ENCODE measurements around the gene HRK. TPM values are rescaled to one million over a fixed set of nuclear protein-coding genes. Genes with fewer than 3 reads are reported as not detected.
A peak's percentile ranks its signal among the peaks of the same experiment; 100 is the strongest.

HRK gene
- total RNA-seq, 1 experiment from 2014 or later = 0.33 TPM

- Histone ChIP-seq H3K9me2 (replicated peaks; ENCODE audit: low read length) (no peaks in the 10 kb centered on the region), H3K9ac (ENCODE audit: low read length) (no peak overlapping the region), H3K4me3 (ENCODE audit: low read length) (no peak overlapping the region), H3K79me2 (ENCODE audit: low read length) (no peaks in the 10 kb centered on the region), H3K27me3 (ENCODE audit: low read length) (no peaks in the 10 kb centered on the region), H3K4me1 (ENCODE audit: insufficient read depth, low read length) (peaks cover 16% of the 10 kb centered on the region), H3K4me2 (ENCODE audit: low read length) (no peak overlapping the region), H3K36me3 (ENCODE audit: low read depth, low read length) (no peaks in the 10 kb centered on the region), H3K9me3 (ENCODE audit: low read length) (no peaks in the 10 kb centered on the region), H2AFZ (ENCODE audit: low read length) (no peak overlapping the region), H4K20me1 (ENCODE audit: low read length) (no peaks in the 10 kb centered on the region), H3F3A (ENCODE audit: low read length, unreplicated experiment) (no peaks in the 10 kb centered on the region), H3K27ac (ENCODE audit: low read length) (no peak overlapping the region)
- POLR2A ChIA-PET (ENCODE audit: unreplicated experiment) = no interaction called here
- intact Hi-C loops (cut with micrococcal nuclease) = no loop called here
- no peak for ATAC-seq
- DNase-seq = no peak
- TF ChIP-seq EZH2 (IDR thresholded peaks at IDR 0.05; ENCODE audit: low read length, unreplicated experiment) (no peak), CTCF (conservative IDR thresholded peaks at IDR 0.05; ENCODE audit: low read depth, low read length) (no peak), EZH2phosphoT487 (IDR thresholded peaks at IDR 0.05; ENCODE audit: borderline replicate concordance, low read length) (no peak)
- CTCF ChIA-PET = no interaction called here
- no TSS peak for BruUV-seq (replicated peaks)
Observed at GRCh38 chr12:116856729-116857128, 24.5 kb downstream of the HRK start.

- no peaks in the 10 kb centered on the region for H3K79me2 ChIP-seq (ENCODE audit: low read length)
- H3K4me2 ChIP-seq (ENCODE audit: low read length) = no peak overlapping the region
- H3K27ac ChIP-seq (ENCODE audit: low read length) = no peak overlapping the region
- no peaks in the 10 kb centered on the region for H4K20me1 ChIP-seq (ENCODE audit: low read length)
- no peak for TF ChIP-seq EZH2phosphoT487 (IDR thresholded peaks at IDR 0.05; ENCODE audit: borderline replicate concordance, low read length)
- no peak for TF ChIP-seq CTCF (conservative IDR thresholded peaks at IDR 0.05; ENCODE audit: low read depth, low read length)
- TF ChIP-seq EZH2 (IDR thresholded peaks at IDR 0.05; ENCODE audit: low read length, unreplicated experiment) = no peak
- no peak overlapping the region for H3K4me3 ChIP-seq (ENCODE audit: low read length)
- ATAC-seq (peak; percentile 59), DNase-seq (peak; percentile 69)
- H2AFZ ChIP-seq (ENCODE audit: low read length) = no peak overlapping the region
- H3K9me2 ChIP-seq (replicated peaks; ENCODE audit: low read length) = no peaks in the 10 kb centered on the region
- no peaks in the 10 kb centered on the region for H3K27me3 ChIP-seq (ENCODE audit: low read length)
- H3F3A ChIP-seq (ENCODE audit: low read length, unreplicated experiment) = no peaks in the 10 kb centered on the region
- intact Hi-C loops (cut with micrococcal nuclease) = no loop called here
- CTCF ChIA-PET = no interaction called here
- no TSS peak for BruUV-seq (replicated peaks)
- H3K36me3 ChIP-seq (ENCODE audit: low read depth, low read length) = no peaks in the 10 kb centered on the region
- POLR2A ChIA-PET (ENCODE audit: unreplicated experiment) = no interaction called here
- no peaks in the 10 kb centered on the region for H3K9me3 ChIP-seq (ENCODE audit: low read length)
- H3K9ac ChIP-seq (ENCODE audit: low read length) = no peak overlapping the region
- peaks cover 8% of the 10 kb centered on the region for H3K4me1 ChIP-seq (ENCODE audit: insufficient read depth, low read length)
Observed at GRCh38 chr12:116855744-116856470, 25.3 kb downstream of the HRK start.

GRCh38 chr12:116853507-116853906 lies 27.7 kb downstream of the HRK start:
- H4K20me1 ChIP-seq (ENCODE audit: low read length) = no peaks in the 10 kb centered on the region
- intact Hi-C loops (cut with micrococcal nuclease) = no loop called here
- H3F3A ChIP-seq (ENCODE audit: low read length, unreplicated experiment) = no peaks in the 10 kb centered on the region
- no peaks in the 10 kb centered on the region for H3K9me3 ChIP-seq (ENCODE audit: low read length)
- no peak for TF ChIP-seq EZH2 (IDR thresholded peaks at IDR 0.05; ENCODE audit: low read length, unreplicated experiment)
- no peak for TF ChIP-seq EZH2phosphoT487 (IDR thresholded peaks at IDR 0.05; ENCODE audit: borderline replicate concordance, low read length)
- no peak for TF ChIP-seq CTCF (conservative IDR thresholded peaks at IDR 0.05; ENCODE audit: low read depth, low read length)
- no peak overlapping the region for H3K9ac ChIP-seq (ENCODE audit: low read length)
- CTCF ChIA-PET = no interaction called here
- H3K79me2 ChIP-seq (ENCODE audit: low read length) = no peaks in the 10 kb centered on the region
- no peaks in the 10 kb centered on the region for H3K36me3 ChIP-seq (ENCODE audit: low read depth, low read length)
- no TSS peak for BruUV-seq (replicated peaks)
- no peak overlapping the region for H3K4me2 ChIP-seq (ENCODE audit: low read length)
- H3K27ac ChIP-seq (ENCODE audit: low read length) = no peak overlapping the region
- H3K9me2 ChIP-seq (replicated peaks; ENCODE audit: low read length) = no peaks in the 10 kb centered on the region
- ATAC-seq (no peak), DNase-seq (no peak)
- POLR2A ChIA-PET (ENCODE audit: unreplicated experiment) = no interaction called here
- peaks cover 7% of the 10 kb centered on the region; the same call in 1 of the 2 replicates for H3K4me1 ChIP-seq (ENCODE audit: insufficient read depth, low read length)
- H3K27me3 ChIP-seq (ENCODE audit: low read length) = no peaks in the 10 kb centered on the region
- no peak overlapping the region for H3K4me3 ChIP-seq (ENCODE audit: low read length)
- no peak overlapping the region for H2AFZ ChIP-seq (ENCODE audit: low read length)

All from PC-3 (cell line).